ENCODE measurements around the gene SEMA7A. TPM values are rescaled to one million over a fixed set of nuclear protein-coding genes. Genes with fewer than 3 reads are reported as not detected.
"Not testable (repeated sequence)": the region's sequence is repeated elsewhere in the genome, so short reads cannot be mapped to it uniquely, and the experiment has no call there.

The SEMA7A gene
- total RNA-seq, 2 donors from 2014 or later: 8.1 to 8.2 TPM

DNA sequence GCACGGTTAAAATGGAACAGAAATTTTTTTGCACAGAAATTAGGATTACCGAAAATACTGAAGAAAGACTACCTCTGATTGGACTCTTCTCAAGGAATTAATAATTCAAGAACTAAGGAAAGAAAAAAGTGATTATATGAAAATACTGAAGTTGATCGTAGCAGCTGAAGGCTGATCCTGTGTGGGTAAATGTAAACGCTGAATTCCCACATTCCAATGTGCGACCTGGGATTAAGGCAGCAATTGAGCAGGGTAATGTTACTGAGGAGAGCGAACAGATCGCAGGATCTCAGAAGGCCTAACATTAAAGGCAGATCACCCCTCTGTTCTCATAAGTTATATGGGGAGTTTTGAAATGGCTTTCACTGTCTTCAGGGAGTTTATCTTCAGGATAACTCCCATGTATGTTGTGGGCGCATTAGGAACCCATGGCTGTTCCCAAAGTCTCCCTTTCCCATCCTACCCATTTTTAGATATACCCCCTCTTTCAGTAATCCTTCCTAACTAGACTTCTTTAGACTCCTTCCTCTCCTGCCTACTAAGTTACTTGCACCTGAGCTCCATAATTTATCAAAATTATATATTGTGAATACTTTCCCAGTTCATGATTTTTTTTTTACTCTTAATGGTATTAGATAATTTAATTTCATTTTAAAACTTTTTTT lies 28.2 kb upstream of the SEMA7A start:
- Histone ChIP-seq H3K27ac (ENCODE audit: low read depth, low read length) (peak overlapping the region; percentile 21), H3K9me3 (ENCODE audit: control insufficient read depth, low read length) (peaks cover 17% of the 10 kb centered on the region), H3K9ac (ENCODE audit: extremely low read depth, low read length, poor library complexity, severe bottlenecking) (peak overlapping the region; percentile 56), H3K36me3 (ENCODE audit: control insufficient read depth, insufficient read depth, low read length) (peaks cover 14% of the 10 kb centered on the region), H3K27me3 (ENCODE audit: control insufficient read depth, insufficient read depth, low read length, poor library complexity, severe bottlenecking) (no peaks in the 10 kb centered on the region), H3K4me1 (ENCODE audit: control insufficient read depth, insufficient read depth, low read length) (no peaks in the 10 kb centered on the region), H3K4me3 (ENCODE audit: low read length) (peak overlapping the region; percentile 90)
- DNase-seq: no peak
- H3K27me3 Mint-ChIP-seq (ENCODE audit: insufficient read depth): no peaks in the 10 kb centered on the region
- 35 to 41% methylated on average over 8 of the region's 8 CpGs for WGBS, 2 experiments (ENCODE audit: insufficient coverage in 1 of 2, insufficient read length in 1 of 2)
- peaks cover 41% of the 10 kb centered on the region for H3K36me3 Mint-ChIP-seq (ENCODE audit: low read depth)
- H3K27ac Mint-ChIP-seq: peak overlapping the region; percentile 99
- peaks cover 19% of the 10 kb centered on the region for H3K9me3 Mint-ChIP-seq
- peak overlapping the region; percentile 96 for H3K4me3 Mint-ChIP-seq
- TF ChIP-seq, protein P1, sequence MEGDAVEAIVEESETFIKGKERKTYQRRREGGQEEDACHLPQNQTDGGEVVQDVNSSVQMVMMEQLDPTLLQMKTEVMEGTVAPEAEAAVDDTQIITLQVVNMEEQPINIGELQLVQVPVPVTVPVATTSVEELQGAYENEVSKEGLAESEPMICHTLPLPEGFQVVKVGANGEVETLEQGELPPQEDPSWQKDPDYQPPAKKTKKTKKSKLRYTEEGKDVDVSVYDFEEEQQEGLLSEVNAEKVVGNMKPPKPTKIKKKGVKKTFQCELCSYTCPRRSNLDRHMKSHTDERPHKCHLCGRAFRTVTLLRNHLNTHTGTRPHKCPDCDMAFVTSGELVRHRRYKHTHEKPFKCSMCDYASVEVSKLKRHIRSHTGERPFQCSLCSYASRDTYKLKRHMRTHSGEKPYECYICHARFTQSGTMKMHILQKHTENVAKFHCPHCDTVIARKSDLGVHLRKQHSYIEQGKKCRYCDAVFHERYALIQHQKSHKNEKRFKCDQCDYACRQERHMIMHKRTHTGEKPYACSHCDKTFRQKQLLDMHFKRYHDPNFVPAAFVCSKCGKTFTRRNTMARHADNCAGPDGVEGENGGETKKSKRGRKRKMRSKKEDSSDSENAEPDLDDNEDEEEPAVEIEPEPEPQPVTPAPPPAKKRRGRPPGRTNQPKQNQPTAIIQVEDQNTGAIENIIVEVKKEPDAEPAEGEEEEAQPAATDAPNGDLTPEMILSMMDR (conservative IDR thresholded peaks at IDR 0.05): no peak
- H3K4me1 Mint-ChIP-seq: peaks cover 18% of the 10 kb centered on the region

DNA sequence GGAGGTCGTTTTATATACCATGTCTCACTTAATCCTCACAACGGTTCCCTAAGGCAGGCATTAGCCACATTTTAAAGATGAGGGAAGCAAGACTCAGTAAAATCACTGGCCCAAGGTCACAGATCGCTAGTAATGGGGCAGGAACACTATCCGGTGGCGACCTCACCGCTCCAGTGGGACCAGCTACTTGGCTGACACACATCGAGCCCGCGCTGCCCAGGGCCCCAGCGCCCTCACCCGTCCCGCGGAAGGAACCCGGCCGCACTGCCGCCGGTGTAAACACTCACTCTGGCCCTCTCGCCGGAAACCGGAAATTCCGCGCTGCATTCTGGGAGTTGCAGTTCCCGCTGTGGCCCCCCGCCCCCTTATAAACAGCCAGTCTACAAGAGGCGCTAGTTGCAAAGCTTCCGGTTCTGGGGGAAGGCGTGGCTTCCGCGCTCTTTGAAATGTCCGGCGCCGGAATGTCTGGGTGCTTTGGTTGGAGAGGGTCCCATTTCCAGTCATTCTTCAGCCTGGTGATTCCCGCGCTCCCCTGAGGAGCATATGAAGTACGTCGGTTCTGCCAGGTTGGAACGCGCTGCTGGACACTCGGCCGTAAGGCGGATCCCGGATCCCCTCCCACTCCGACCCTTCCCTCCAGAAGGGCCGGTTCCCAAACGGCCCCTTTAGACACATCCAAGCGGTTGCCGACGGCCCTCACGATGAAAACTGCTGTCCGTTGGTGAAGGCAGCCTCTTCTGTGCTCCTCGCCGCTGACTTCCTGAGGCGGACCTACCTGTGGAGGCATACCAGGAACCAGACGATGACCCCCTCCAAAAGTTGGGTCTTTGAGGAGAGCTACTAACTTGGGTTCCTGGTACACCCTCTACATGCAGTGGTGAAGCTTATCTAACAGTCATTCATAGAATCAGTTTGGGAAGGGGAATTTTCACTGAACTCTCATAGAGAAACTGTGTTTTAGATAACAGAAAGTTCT lies 27.4 kb upstream of the SEMA7A start, which contains the start of gene UBL7:
TSS of gene UBL7 (minus strand) at position 290 of the 976 bp plus-strand sequence. CDS start 2,293 bp downstream, outside the sequence.
- Mint-ChIP-seq H3K27ac (peak within 1 kb of the TSS; percentile 99), H3K9me3 (peaks cover 16% of the 10 kb centered on the region), H3K4me1 (peaks cover 18% of the 10 kb centered on the region), H3K36me3 (ENCODE audit: low read depth) (peaks cover 39% of the 10 kb centered on the region), H3K4me3 (peak within 1 kb of the TSS; percentile 96), H3K27me3 (ENCODE audit: insufficient read depth) (no peaks in the 10 kb centered on the region)
- Histone ChIP-seq H3K9me3 (ENCODE audit: control insufficient read depth, low read length) (peaks cover 14% of the 10 kb centered on the region), H3K27me3 (ENCODE audit: control insufficient read depth, insufficient read depth, low read length, poor library complexity, severe bottlenecking) (no peaks in the 10 kb centered on the region), H3K36me3 (ENCODE audit: control insufficient read depth, insufficient read depth, low read length) (peaks cover 15% of the 10 kb centered on the region), H3K4me1 (ENCODE audit: control insufficient read depth, insufficient read depth, low read length) (no peaks in the 10 kb centered on the region), H3K9ac (ENCODE audit: extremely low read depth, low read length, poor library complexity, severe bottlenecking) (peak within 1 kb of the TSS; percentile 56), H3K4me3 (ENCODE audit: low read length) (peak within 1 kb of the TSS; percentile 90), H3K27ac (ENCODE audit: low read depth, low read length) (peak within 1 kb of the TSS; percentile 22)
- TF ChIP-seq, protein P1 (conservative IDR thresholded peaks at IDR 0.05): peak; percentile 43
- peak; percentile 100 for DNase-seq
- WGBS, 2 experiments (ENCODE audit: insufficient coverage in 1 of 2, insufficient read length in 1 of 2): 0 to 2% methylated on average over 27 to 54 of the region's 54 CpGs

DNA sequence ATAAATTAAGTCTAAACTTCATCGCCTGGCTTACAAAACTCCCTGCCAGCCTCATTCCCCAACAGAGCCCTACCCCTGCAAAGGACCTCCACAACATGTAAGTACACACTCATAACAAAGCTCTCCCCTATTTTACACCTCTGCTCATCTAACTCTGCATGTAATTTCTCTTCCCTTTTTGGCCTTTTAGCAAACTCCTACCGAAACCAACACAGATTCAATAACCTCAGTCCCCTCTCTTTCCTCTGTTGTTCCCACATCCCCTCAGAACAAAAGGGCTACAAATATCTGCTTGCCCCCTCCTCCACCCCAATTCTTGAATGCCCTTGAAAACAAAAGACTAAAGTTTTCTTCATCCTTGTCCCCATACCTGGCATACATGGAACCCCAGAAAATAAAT lies 26.5 kb upstream of the SEMA7A start:
- H3K4me3 Mint-ChIP-seq: peak overlapping the region; percentile 96

DNA sequence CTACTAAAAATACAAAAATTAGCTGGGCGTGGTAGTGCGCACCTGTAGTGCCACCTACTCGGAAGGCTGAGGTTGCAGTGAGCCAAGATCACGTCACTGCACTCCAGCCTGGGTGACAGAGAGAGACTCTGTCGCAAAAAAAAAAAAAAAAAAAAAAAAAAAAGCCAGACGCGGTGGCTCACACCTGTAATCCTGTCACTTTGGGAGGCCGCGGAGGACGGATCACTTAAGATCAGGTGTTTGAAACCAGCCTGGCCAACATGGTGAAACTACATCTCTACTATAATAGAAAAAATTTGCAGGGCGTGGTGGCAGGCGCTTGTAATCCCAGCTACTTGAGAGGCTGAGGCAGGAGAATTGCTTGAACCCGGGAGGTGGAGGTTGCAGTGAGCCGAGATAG lies 26.0 kb upstream of the SEMA7A start:
- H3K9me3 Mint-ChIP-seq: peaks cover 11% of the 10 kb centered on the region
- 96 to 98% methylated on average over 7 to 14 of the region's 14 CpGs for WGBS, 2 experiments (ENCODE audit: insufficient coverage in 1 of 2, insufficient read length in 1 of 2)

More for the DNA sequence above, 26.5 kb upstream of the SEMA7A start:
- peaks cover 18% of the 10 kb centered on the region for H3K4me1 Mint-ChIP-seq
- H3K36me3 ChIP-seq (ENCODE audit: control insufficient read depth, insufficient read depth, low read length): peaks cover 12% of the 10 kb centered on the region
- H3K27ac Mint-ChIP-seq: peak overlapping the region; percentile 71
- H3K9me3 Mint-ChIP-seq: peaks cover 13% of the 10 kb centered on the region
- H3K9me3 ChIP-seq (ENCODE audit: control insufficient read depth, low read length): peaks cover 11% of the 10 kb centered on the region
- H3K4me3 ChIP-seq (ENCODE audit: low read length): peak overlapping the region; percentile 90
- H3K27ac ChIP-seq (ENCODE audit: low read depth, low read length): peak overlapping the region; percentile 22
- no peaks in the 10 kb centered on the region for H3K27me3 Mint-ChIP-seq (ENCODE audit: insufficient read depth)
- H3K9ac ChIP-seq (ENCODE audit: extremely low read depth, low read length, poor library complexity, severe bottlenecking): peak overlapping the region; percentile 49
- WGBS, 2 experiments (ENCODE audit: insufficient coverage in 1 of 2, insufficient read length in 1 of 2): 79% methylated on average over 2 of the region's 2 CpGs
- no peaks in the 10 kb centered on the region for H3K27me3 ChIP-seq (ENCODE audit: control insufficient read depth, insufficient read depth, low read length, poor library complexity, severe bottlenecking)
- TF ChIP-seq, protein P1 (conservative IDR thresholded peaks at IDR 0.05): no peak
- H3K4me1 ChIP-seq (ENCODE audit: control insufficient read depth, insufficient read depth, low read length): no peaks in the 10 kb centered on the region
- H3K36me3 Mint-ChIP-seq (ENCODE audit: low read depth): peaks cover 37% of the 10 kb centered on the region
- no peak for DNase-seq

More for the DNA sequence above, 26.0 kb upstream of the SEMA7A start:
- Mint-ChIP-seq H3K4me3 (peak overlapping the region; percentile 96), H3K4me1 (peaks cover 18% of the 10 kb centered on the region), H3K36me3 (ENCODE audit: low read depth) (peaks cover 37% of the 10 kb centered on the region)
- Histone ChIP-seq H3K36me3 (ENCODE audit: control insufficient read depth, insufficient read depth, low read length) (peaks cover 15% of the 10 kb centered on the region), H3K9me3 (ENCODE audit: control insufficient read depth, low read length) (peaks cover 11% of the 10 kb centered on the region)
- not testable (repeated sequence) for H3K27me3 Mint-ChIP-seq (ENCODE audit: insufficient read depth); H3K4me1 ChIP-seq (ENCODE audit: control insufficient read depth, insufficient read depth, low read length); H3K4me3 ChIP-seq (ENCODE audit: low read length); H3K9ac ChIP-seq (ENCODE audit: extremely low read depth, low read length, poor library complexity, severe bottlenecking); H3K27ac ChIP-seq (ENCODE audit: low read depth, low read length); H3K27me3 ChIP-seq (ENCODE audit: control insufficient read depth, insufficient read depth, low read length, poor library complexity, severe bottlenecking); DNase-seq; H3K27ac Mint-ChIP-seq

Data from endodermal cell (in vitro differentiated cells).